Esophagus (tissue), 2 donors: ENCODE results near the gene KANK2. TPM values are rescaled to one million over a fixed set of nuclear protein-coding genes. Genes with fewer than 3 reads are reported as not detected.

Source experiments
- H3K27ac ChIP-seq, 2 donors: one replicate each; pipeline ENCODE4 v1.5.1; 2013; ENCODE audit warnings: low read depth in 2 of 2, mild to moderate bottlenecking in 2 of 2, inconsistent platforms in 1 of 2, low read length in 1 of 2, moderate library complexity in 1 of 2
- H3K27me3 ChIP-seq, 2 donors: one replicate each; pipeline ENCODE4 v1.6.1; 2013; ENCODE audit warnings: low read length in 2 of 2, control low read depth in 1 of 2, mild to moderate bottlenecking in 1 of 2; ENCODE audit not compliant: insufficient read depth in 2 of 2, control insufficient read depth in 1 of 2
- H3K36me3 ChIP-seq, 2 donors: one replicate each; pipeline ENCODE4 v1.6.1; 2013; ENCODE audit warnings: low read length in 1 of 2; ENCODE audit not compliant: control insufficient read depth in 2 of 2, insufficient read depth in 2 of 2
- H3K4me1 ChIP-seq, 2 donors: one replicate each; pipeline ENCODE4 v1.6.1; 2013; ENCODE audit warnings: low read length in 1 of 2; ENCODE audit not compliant: control insufficient read depth in 2 of 2, insufficient read depth in 2 of 2
- H3K4me3 ChIP-seq, 2 donors: one replicate each; pipeline ENCODE4 v1.5.1; 2013; ENCODE audit warnings: low read length in 2 of 2, mild to moderate bottlenecking in 2 of 2, low read depth in 1 of 2, moderate library complexity in 1 of 2
- H3K9me3 ChIP-seq, 2 donors: one replicate each; pipeline ENCODE4 v1.6.1; 2013; ENCODE audit warnings: mild to moderate bottlenecking in 2 of 2, low read depth in 1 of 2, low read length in 1 of 2, moderate library complexity in 1 of 2; ENCODE audit not compliant: control insufficient read depth in 2 of 2, insufficient read depth in 1 of 2
- WGBS, 2 donors: extraction: QIAGEN DNeasy Blood & Tissue Kit; methylation state at CpG; one replicate each; pipeline ENCODE4 v1.1.7; 2013; 5-methylcytosine and 5-hydroxymethylcytosine counted together
- polyA plus RNA-seq, 2 donors: library from polyadenylated mRNA; stranded (reverse); fragments of 200-250 nt; gene quantifications; one replicate each; pipeline ENCODE4 v1.2.3, GENCODE V29; 2013
- donor health status: healthy with polysubstance abuse.
- donor health status: Bipolar disorder and iron deficiency.

The KANK2 gene
- 10 to 100 TPM; 33.1 to 53.9 TPM for polyA plus RNA-seq

- H3K9me3 ChIP-seq: no peaks in the 10 kb centered on the region
- peaks cover 0 to 8% of the 10 kb centered on the region in 2 donors for H3K4me1 ChIP-seq
- peak within 1 kb of the TSS; percentile 58 for H3K4me3 ChIP-seq
- H3K27me3 ChIP-seq: no peaks in the 10 kb centered on the region
- 1 to 2% methylated on average over 45 to 78 of the region's 78 CpGs for WGBS, 2 donors
- peak within 1 kb of the TSS; percentile 92 for H3K27ac ChIP-seq
- peaks cover 0 to 23% of the 10 kb centered on the region in 2 donors for H3K36me3 ChIP-seq
Observed at GRCh38 chr19:11197291-11198174, at the start of gene KANK2. Gene KANK2 (minus strand): TSS chr19:11197545. CDS start chr19:11194511, 3,034 bp downstream.

DNA sequence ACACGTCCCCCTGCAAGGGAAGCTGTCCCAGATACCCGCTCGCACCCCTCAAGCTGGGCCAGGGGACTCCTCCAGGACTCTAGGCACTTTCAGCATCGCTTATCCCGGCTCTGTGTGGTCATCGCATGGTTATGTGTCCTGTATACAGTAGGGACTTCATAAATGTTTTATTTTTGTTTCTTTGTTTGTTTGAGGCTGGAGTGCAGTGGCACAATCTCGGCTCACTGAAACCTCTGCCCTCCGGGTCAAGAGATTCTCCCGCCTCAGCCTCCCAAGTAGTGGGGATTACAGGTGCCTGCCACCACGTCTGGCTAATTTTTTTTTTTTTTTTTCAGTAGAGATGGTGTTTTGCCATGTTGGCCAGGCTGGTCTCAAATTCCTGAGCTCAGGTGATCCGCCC is 49.6 kb upstream of the KANK2 start:
- H3K9me3 ChIP-seq: peaks cover 0 to 3% of the 10 kb centered on the region in 2 donors
- no peaks in the 10 kb centered on the region for H3K27me3 ChIP-seq
- 90 to 91% methylated on average over 11 of the region's 11 CpGs for WGBS, 2 donors
- no peak overlapping the region for H3K4me3 ChIP-seq
- no peak overlapping the region for H3K27ac ChIP-seq
- peaks cover 2 to 4% of the 10 kb centered on the region in 2 donors for H3K4me1 ChIP-seq
- peaks cover 6 to 36% of the 10 kb centered on the region in 2 donors for H3K36me3 ChIP-seq

DNA sequence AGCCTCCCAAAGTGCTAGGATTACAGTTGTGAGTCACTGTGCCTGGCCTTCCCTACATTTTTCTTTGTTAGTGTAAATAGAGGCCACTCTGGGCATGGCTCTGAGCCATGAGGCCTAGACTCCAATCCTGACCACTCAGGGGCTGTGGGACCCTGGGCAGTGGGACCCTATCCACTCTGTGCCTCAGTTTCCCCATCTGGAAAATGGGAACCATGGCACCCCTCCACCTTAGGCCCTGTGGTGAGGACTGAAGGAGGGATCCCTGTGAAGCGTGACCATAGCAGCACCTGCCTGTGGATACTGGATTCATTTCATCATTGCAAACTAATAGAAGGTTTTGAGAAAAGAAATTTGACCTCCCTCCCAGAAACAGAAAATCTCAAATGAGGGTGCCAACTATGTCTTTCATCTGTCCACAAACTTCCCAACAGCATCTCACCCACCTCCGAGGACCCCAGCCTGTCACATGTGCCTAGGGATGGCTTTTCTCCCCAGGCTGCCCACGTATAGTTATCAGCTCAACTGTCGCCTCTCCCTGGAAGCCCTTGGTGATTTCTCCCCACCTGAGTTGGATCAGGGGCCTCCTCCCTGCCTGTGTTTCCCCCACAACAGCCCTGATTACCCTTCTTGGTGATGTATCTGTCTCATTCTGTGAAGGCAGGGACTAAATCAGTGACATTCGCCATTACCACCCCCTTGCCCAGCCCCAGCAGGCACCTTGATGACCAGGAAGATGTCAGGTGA is 47.7 kb upstream of the KANK2 start:
- Histone ChIP-seq H3K27ac (no peak overlapping the region), H3K4me3 (no peak overlapping the region), H3K36me3 (peaks cover 0 to 34% of the 10 kb centered on the region in 2 donors), H3K9me3 (peaks cover 0 to 3% of the 10 kb centered on the region in 2 donors), H3K4me1 (peaks cover 2 to 4% of the 10 kb centered on the region in 2 donors), H3K27me3 (no peaks in the 10 kb centered on the region)
- 94 to 98% methylated on average over 5 of the region's 5 CpGs for WGBS, 2 donors

- Histone ChIP-seq H3K9me3 (peaks cover 0 to 9% of the 10 kb centered on the region in 2 donors), H3K4me3 (no peak overlapping the region), H3K27me3 (no peaks in the 10 kb centered on the region), H3K27ac (peak overlapping the region in 1 of 2 donors; percentile 35), H3K4me1 (peaks cover 2 to 4% of the 10 kb centered on the region in 2 donors), H3K36me3 (peaks cover 2 to 42% of the 10 kb centered on the region in 2 donors)
- WGBS, 2 donors: 96% methylated on average over 7 of the region's 7 CpGs
Observed at GRCh38 chr19:11243798-11244169, 46.4 kb upstream of the KANK2 start.

- H3K9me3 ChIP-seq: peaks cover 0 to 9% of the 10 kb centered on the region in 2 donors
- no peaks in the 10 kb centered on the region for H3K27me3 ChIP-seq
- WGBS, 2 donors: 47 to 61% methylated on average over 42 to 48 of the region's 48 CpGs
- peaks cover 2 to 4% of the 10 kb centered on the region in 2 donors for H3K4me1 ChIP-seq
- peak overlapping the region in 1 of 2 donors; percentile 35 for H3K27ac ChIP-seq
- H3K4me3 ChIP-seq: no peak overlapping the region
- peaks cover 2 to 42% of the 10 kb centered on the region in 2 donors for H3K36me3 ChIP-seq
Observed at GRCh38 chr19:11242864-11243797, 45.8 kb upstream of the KANK2 start.

- peaks cover 0 to 9% of the 10 kb centered on the region in 2 donors for H3K9me3 ChIP-seq
- H3K36me3 ChIP-seq: peaks cover 7 to 40% of the 10 kb centered on the region in 2 donors
- no peak overlapping the region for H3K27ac ChIP-seq
- H3K27me3 ChIP-seq: no peaks in the 10 kb centered on the region
- 83 to 84% methylated on average over 11 of the region's 11 CpGs for WGBS, 2 donors
- peaks cover 0 to 4% of the 10 kb centered on the region in 2 donors for H3K4me1 ChIP-seq
- no peak overlapping the region for H3K4me3 ChIP-seq
Observed at GRCh38 chr19:11242025-11242424, 44.7 kb upstream of the KANK2 start.

DNA sequence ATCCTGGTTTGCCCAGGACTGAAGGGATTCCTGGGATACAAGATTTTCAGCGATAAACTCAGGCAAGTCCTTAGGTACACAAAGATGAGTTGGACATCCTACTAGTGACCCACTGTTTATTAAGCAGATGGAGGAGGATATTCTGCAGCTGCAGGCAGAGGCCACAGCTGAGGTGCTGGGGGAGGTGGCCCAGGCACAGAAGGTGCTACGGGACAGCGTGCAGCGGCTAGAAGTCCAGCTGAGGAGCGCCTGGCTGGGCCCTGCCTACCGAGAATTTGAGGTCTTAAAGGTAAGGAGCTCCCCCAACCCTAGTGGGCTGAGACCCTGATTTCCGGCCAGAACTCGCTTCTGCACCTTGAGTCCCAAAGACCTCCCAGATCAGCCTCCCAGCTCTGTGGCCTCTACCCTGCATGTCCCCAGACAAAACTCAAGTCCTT is 42.7 kb upstream of the KANK2 start:
- Histone ChIP-seq H3K4me1 (peaks cover 0 to 4% of the 10 kb centered on the region in 2 donors), H3K36me3 (peaks cover 10 to 40% of the 10 kb centered on the region in 2 donors), H3K27ac (no peak overlapping the region), H3K27me3 (no peaks in the 10 kb centered on the region), H3K4me3 (no peak overlapping the region), H3K9me3 (peaks cover 0 to 9% of the 10 kb centered on the region in 2 donors)
- 96 to 100% methylated on average over 8 of the region's 8 CpGs for WGBS, 2 donors

DNA sequence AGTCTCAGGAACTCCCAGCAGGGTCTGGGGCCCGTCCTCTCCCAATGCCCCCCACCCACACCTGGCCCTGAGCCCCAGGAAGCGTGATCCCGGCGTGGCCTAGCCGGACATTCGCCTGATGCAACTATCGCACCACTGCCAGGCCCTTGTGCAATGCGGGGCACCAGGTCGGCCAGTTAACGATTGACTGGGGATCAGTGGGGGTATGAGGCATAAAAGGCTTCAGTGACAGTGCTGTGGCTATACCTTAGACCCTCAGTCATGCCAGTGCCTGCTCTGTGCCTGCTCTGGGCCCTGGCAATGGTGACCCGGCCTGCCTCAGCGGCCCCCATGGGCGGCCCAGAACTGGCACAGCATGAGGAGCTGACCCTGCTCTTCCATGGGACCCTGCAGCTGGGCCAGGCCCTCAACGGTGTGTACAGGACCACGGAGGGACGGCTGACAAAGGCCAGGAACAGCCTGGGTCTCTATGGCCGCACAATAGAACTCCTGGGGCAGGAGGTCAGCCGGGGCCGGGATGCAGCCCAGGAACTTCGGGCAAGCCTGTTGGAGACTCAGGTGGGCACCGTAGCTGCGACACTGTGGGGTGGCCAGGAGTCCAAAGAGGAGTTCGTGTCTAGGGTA is 42.1 kb upstream of the KANK2 start, which contains the start of gene ANGPTL8:
ANGPTL8 (plus strand) TSS at position 243 of the 624 bp plus-strand sequence; CDS start at position 262, 19 bp downstream.
- WGBS, 2 donors: 95% methylated on average over 23 of the region's 23 CpGs
- Histone ChIP-seq H3K36me3 (peaks cover 10 to 37% of the 10 kb centered on the region in 2 donors), H3K4me1 (peaks cover 0 to 4% of the 10 kb centered on the region in 2 donors), H3K9me3 (peaks cover 0 to 9% of the 10 kb centered on the region in 2 donors), H3K4me3 (no peak within 1 kb of the TSS), H3K27me3 (no peaks in the 10 kb centered on the region), H3K27ac (no peak within 1 kb of the TSS)
